ENCODE data around the gene PLXDC2.

PLXDC2 gene

GRCh38 chr10:19964625-19965024, 148.4 kb downstream of the PLXDC2 start:
- no peak for TF ChIP-seq CTCF (conservative IDR thresholded peaks at IDR 0.05; ENCODE audit: low read depth, low read length)
- no peak overlapping the region for H3K4me3 ChIP-seq (ENCODE audit: low read length)
- no peak for DNase-seq (ENCODE audit: low read depth)

GRCh38 chr10:19966751-19967150, 150.5 kb downstream of the PLXDC2 start:
- TF ChIP-seq CTCF (conservative IDR thresholded peaks at IDR 0.05; ENCODE audit: low read depth, low read length): no peak
- DNase-seq (ENCODE audit: low read depth): no peak
- no peak overlapping the region for H3K4me3 ChIP-seq (ENCODE audit: low read length)

GRCh38 chr10:19967981-19968380, 151.7 kb downstream of the PLXDC2 start:
- DNase-seq (ENCODE audit: low read depth): no peak

GRCh38 chr10:19968745-19969144, 152.5 kb downstream of the PLXDC2 start:
- H3K4me3 ChIP-seq (ENCODE audit: low read length): no peak overlapping the region
- no peak for TF ChIP-seq CTCF (conservative IDR thresholded peaks at IDR 0.05; ENCODE audit: low read depth, low read length)
- no peak for DNase-seq (ENCODE audit: low read depth)

More at GRCh38 chr10:19967981-19968380, 151.7 kb downstream of the PLXDC2 start:
- no peak for TF ChIP-seq CTCF (conservative IDR thresholded peaks at IDR 0.05; ENCODE audit: low read depth, low read length)
- no peak overlapping the region for H3K4me3 ChIP-seq (ENCODE audit: low read length)

GRCh38 chr10:19970256-19970655, 154.0 kb downstream of the PLXDC2 start:
- no peak for DNase-seq (ENCODE audit: low read depth)
- no peak for TF ChIP-seq CTCF (conservative IDR thresholded peaks at IDR 0.05; ENCODE audit: low read depth, low read length)
- H3K4me3 ChIP-seq (ENCODE audit: low read length): no peak overlapping the region

- TF ChIP-seq CTCF (conservative IDR thresholded peaks at IDR 0.05; ENCODE audit: low read depth, low read length): no peak
- no peak for DNase-seq (ENCODE audit: low read depth)
- no peak overlapping the region for H3K4me3 ChIP-seq (ENCODE audit: low read length)
Observed at GRCh38 chr10:19970717-19971116, 154.5 kb downstream of the PLXDC2 start.

- DNase-seq (ENCODE audit: low read depth): no peak
- TF ChIP-seq CTCF (conservative IDR thresholded peaks at IDR 0.05; ENCODE audit: low read depth, low read length): no peak
- no peak overlapping the region for H3K4me3 ChIP-seq (ENCODE audit: low read length)
Observed at GRCh38 chr10:19971343-19972052, 155.3 kb downstream of the PLXDC2 start.
